SK-N-DZ (cell line): ENCODE results near the gene VAC14.

ENCODE experiments used
- DNase-seq: peaks from one replicate; pipeline ENCODE4 v3.0.0-alpha.2; 2015; ENCODE audit warnings: low spot score

The VAC14 gene

DNA sequence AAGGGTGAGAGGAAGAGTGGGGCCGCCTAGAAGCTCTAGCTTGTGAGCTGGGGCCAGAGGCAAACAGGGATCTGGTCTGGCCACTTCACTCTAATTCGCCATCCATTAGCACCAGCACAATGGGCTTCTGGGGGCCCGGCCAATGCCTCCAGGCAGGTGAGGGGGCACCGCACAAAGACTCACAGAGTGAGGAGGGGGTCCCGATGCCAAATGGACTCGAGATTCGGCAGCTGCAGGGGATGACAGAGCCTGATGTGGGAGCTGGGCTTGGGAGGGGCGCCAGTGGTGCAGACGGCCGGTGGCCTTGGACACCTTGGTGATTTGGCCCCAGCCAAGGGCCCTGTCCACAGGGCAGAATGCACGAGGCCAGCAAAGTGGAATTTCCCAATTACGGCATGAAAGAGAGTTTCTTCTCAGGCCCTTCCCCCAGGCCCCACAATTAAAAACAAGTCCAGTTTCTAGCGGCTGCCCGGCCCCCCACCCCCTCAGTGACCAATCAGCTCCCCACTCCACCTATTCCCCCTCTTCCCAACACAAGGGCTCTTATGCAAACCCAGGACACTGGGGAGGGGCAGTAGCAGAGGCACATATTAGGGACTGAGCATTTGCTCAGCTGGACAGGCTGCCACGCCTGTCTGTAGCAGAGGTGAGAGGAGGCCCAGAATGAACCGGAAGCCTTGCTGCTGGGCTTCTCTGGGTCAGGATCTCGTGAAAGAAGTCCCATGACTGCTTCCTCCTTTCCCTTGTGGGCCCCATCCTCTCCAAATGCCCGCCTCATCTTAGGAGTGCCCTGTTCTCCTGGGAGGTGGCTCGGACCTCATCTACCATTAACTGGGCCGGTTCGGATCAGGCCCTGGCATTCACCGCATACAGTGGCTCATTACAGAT is 75.7 kb downstream of the VAC14 start:
- no peak for DNase-seq

DNA sequence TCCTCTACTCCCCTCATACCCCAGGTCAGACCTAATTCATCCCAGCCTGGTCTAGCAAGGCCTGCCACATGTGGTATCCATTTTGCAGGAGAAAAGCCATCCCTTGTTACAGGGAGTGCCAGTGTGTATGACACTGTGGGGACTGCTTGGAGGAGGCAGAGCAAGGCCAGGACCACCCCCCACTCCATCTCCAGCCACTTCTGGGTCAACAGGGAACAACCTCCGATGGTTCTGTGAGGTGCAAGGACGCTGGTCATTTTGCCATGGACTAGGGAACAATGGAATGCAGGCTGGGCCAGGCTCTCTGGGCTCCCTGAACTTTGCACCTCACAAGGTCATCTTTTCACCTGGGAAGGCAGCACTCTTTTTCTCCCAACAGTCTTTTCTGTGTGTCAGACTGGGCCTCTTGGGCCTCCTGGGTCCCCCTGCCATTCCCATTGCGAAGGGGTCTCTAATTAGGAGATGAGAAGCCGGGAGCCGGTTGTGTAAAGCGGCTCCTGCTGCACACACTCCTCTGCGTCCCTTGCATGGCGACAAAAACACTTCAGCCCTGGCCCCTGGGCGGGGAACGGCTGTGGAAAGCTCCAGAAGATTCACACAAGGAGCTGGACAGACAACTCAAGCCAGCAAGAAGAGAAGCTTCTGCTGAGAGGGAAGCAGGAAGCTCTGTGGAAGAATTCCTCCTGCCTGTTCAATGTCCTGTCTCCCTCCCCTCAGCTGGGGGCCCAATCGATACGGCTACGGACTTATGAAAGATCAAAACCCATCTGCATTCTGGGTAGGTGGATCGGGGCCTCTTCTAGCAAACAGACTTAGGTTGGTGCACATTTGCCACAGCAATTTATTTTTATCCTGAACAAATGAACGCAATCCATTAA is 76.6 kb downstream of the VAC14 start:
- DNase-seq: no peak

DNA sequence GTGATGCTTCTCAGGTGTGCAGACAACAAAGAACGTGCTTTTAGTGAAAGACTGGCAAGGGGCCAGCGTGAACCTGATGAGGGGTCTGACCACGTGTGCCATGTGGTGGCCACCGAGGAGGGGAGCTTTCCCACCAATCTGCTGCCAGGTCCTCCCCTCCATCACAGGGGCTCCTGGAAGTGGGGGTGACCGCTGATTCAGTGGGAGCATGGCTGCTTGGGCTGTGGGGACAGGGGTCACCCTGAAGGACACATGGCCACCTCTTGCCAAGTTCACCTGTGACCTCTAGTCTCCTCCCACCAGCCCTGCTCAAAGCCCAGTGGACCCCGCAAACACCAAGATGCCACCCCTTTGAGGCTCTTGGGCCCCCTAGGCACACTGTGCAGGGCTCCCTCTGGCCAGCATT is 77.2 kb downstream of the VAC14 start:
- DNase-seq: no peak

DNA sequence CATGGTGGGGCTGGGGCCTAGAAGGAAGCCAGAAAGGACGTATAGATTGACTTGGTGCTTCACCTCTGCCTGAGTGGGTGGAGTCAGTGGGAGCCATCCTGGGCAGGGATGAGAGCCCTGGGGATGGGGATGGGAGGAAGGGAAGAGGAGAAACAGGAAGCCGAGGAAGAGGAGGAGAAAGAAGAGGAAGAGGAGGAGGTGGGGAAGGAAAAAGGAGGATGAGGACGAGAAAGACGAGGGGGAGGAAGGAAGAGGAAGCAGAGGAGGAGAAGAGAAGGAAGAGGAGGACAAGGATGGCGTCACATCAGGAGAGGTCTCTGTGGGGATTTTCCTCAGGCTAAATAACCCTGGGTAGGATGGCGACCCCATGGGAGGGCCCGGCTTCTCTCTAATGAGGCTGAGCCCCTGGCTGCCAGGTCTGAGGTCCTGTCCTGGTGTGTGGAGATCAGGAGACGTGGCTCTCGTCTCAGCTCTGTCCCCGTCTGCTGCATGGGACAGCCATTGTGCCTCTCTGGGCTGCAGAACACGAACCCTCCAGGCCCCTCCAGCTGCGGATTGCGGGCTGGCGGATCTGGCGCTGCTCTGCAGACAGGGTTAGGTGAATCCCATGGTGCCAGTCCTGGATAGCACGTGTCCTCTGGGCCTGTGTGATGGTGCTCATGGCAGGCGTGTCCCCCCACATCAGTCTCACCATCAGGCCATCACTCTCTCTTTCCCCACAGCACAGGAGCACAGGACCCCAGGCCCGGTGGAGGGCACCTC is 79.6 kb downstream of the VAC14 start:
- DNase-seq: no peak

DNA sequence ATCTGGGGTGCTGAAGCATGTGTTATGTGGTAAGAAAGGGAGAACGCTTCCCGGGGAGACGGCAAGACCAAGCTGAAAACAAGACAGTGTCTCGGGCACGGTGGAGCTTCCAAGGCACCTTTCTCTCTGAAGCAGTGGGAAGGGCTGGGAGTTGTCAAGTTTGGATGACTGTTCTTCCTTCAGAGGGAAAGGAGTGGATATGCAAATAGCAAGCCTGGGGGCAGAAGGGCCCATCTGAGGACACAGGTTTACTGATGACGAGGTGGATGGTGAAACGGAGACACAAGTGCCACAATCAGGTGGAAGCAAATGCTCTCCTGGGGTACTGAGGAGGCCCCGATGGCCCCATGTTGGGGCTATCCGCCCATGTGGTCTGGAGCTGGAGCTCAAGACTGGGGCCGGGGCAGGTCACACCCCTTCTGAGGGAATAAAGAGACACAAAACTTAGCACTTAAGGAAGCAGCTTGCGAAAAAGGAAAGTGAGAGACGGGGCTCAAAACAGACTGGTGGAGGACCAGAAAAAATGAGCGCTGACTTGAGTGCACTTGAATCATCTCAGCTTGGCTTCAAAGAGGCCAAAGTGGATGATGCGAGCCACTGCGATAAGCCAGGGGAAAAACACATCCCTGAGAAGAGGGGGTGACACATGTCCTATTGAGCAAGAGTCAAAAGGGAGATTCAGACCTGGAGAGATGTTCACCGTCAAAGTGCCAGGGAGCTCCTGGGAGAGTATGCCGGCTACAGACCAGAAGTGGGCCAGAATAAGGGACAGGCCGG is 80.3 kb downstream of the VAC14 start:
- DNase-seq: no peak

DNA sequence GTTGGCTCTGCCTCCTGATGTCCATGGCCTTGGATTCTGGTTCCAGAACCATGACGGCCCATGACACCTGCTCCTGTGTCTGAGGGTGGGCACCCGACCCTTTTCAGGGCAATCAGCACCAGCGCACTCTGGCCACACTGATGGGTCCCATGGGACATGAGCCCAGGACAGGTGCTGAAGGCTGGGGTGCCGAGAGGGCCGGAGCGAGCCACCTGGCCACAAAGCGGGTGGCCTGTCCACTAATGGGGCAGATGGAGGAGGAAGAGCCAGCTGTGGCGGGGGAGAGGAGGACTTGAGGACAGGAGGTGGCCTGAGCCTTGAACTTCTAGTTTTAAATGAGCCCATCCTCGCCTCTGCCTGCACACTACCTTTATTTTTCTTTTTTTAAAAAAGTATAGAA is 83.9 kb downstream of the VAC14 start:
- DNase-seq: no peak

DNA sequence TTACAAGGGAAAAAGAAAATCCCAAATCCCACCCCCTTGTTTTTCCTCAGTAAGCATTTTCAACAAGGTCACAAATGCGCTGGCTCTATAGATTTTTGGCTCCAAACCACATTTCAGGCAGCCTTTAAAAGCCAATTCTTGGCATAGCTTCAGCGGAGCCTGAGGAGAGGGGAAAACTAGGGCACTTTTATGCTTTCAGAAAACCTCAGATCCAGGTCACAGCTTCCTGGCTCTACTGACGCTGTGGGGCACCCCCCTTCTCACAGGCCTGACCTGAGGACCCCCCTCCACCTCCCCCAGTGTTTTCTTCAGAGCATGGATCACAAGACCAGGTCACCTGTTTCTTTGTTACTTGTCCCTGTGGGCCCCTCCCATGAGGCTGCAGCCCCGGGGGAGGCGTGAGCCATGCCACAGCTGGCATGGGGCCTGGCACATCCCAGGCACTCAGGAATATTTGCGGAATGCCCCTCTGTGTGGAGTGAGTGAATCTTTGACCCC is 85.0 kb downstream of the VAC14 start:
- no peak for DNase-seq

DNA sequence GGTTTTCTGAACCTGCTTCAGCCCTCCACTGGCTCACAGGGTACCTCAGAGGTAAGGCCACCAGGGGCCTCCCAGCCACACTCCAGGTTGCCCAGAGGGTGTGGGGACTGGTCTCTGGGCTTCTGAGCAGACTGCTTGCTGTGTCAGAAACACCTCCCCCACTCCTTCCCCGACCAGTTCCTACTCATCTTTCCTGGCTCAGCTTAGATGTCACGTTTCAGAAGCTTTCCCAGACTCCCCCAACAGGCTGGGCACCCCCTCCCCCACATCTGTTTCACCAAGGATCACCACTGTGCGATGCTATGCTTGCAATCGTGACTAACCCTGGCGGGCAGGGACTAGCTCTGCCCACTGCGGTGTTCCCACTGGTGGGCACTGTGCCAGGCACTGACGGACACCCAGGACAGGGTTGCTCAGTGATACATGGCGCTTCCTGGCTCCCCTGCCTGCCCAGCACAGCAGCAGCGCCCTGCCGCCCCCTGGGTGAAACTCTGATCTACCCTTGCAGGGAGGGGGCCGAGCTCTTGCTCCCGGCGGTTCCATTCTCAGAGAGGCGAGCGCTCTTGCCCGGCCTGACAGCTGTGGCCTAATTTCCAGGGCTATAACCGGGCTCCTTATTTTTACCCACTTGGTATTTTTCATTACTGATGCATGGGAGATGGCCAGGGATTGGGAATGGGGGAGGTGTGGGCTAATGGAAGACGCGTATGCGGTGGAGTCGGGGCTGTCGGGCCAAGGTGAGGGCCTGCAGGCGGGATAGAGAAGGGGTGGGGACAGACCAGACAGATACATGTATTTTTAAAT is 85.7 kb downstream of the VAC14 start:
- peak; percentile 32 for DNase-seq

DNA sequence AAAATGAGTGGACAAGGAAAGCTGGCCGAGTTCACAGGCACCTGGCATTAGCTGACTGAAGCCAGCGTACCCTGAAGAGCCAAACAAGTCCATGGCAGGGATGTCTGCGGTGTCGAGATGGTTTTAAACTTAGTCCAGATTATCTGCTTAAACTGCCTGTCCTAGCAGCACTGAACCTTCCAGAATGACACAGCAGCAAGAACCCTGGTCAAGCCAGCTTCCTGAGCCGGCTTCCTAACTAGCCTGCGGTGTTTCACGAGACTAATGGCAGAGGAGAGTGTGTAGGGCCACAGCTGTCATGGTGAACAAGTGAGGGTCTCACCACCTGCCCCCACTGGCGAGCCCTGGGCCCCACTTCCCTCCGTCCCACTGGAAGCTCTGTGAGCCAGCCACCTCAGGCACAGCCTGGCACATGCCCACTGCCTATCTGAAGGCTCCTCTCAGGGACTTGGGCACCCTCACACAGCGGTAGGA is 86.3 kb downstream of the VAC14 start:
- no peak for DNase-seq

DNA sequence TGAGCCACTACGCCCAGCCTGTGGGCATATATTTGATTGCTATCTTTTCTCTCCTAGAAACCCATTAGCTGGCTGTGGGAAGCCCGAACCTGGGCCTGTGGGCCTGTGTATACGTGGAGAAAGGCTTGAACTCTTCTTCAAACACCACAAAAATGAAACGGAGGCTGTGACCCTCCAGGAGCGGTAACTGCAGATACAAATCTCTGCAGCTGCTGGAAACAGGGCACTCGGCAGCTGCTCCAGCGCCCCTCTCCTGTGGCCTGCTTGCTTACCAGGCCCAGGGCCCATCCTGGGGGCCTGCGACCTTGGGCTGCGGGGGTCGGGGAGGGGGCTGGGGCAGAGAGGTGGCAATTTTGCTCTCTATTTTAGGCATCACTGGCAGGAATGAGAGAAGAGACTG is 87.1 kb downstream of the VAC14 start:
- DNase-seq: peak; percentile 54

DNA sequence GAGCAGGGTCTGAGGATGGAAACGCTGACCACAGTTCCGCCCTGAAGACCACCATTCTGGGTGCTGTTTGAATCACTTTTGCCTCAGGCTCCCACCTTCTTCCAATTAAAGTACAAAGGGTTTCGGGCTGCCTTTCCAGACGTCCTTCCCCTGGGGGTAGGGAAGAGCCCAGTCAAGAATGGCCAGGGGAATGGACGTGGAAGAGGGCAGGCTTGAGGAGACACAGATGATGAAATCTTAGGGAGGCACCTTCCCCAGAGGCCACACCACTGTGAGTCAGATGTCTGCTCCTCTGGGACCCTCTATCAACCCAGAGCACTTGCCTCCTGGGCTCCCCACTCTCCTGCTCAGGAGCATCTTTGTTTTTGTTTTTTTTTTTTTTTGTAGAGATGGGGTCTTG is 87.6 kb downstream of the VAC14 start:
- DNase-seq: no peak

DNA sequence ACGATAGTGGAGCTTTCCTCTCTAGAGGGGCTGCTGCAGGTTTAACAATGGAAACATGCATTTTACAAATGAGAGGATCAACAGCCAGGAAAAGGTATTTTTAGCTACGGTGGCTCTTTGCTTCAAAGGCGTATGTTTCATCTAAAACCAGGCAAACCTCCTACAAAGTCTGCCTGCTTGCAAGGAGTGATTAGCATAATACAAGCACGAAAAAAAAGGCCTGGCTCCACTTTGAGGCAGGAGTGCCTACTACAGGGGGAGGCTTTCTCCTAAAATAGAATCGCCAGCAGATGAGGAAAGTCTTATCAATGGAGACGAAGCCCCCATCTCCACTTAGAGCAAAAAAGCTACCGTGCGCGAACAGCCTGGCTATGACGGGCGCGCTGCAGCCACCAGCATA is 88.0 kb downstream of the VAC14 start:
- no peak for DNase-seq

DNA sequence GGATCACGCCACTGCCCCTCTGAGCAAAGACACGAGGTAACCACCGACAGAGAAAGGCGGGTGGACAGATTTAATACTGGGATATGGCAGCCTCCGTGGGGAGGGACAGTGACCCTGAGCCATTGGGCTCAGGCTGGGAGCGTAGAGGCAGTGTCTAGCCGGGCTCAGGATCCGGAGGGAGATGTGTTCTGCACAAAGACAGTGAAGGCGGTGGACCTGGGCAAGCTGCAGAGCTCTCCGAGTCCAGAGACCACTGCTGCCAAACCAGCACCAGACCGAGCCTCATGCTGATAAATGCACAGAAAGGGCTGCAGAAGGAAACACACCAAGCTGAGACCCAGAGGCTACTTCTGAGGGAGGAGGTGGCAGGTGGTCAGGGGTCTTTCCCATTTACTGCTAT is 88.6 kb downstream of the VAC14 start:
- DNase-seq: no peak

DNA sequence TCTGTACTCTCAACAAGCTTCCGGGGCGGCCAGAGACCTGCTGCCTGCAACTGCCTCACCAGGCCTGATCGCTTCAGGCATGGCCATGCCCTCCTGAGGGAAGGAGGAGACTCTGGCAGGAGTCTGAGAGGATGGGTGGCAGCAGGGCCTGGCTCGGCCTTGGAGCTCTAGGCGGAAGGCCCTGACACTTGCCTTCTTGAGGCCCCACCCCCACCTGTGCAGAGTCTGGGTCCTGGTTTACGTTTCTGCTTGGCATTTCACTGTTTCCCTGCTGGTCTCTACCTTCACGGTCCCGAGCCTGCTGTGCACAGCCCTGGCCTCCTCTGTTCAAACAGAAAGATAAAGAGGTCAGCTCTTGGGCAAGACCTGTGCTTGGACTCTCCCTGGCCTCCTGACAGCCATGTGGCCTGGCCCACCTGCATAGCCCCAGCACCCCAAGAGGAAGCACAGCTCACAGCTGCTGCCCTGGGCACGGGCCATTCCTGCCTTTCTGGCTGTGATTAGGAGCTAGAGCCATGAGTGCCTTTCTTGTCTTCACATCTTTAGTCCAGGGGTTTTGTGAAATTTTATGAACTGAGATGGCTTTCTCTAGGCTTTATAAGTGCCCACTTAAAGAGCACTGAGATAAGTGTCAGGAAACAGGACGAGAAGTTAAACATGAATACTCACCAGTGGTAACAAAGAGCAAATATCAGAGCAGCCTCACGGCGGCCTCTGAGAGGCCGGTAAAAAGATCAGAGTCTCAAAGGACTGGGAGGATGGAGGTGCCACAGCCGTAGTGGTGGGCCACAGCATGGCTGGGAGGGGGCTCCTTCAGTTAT is 89.5 kb downstream of the VAC14 start:
- DNase-seq: no peak

DNA sequence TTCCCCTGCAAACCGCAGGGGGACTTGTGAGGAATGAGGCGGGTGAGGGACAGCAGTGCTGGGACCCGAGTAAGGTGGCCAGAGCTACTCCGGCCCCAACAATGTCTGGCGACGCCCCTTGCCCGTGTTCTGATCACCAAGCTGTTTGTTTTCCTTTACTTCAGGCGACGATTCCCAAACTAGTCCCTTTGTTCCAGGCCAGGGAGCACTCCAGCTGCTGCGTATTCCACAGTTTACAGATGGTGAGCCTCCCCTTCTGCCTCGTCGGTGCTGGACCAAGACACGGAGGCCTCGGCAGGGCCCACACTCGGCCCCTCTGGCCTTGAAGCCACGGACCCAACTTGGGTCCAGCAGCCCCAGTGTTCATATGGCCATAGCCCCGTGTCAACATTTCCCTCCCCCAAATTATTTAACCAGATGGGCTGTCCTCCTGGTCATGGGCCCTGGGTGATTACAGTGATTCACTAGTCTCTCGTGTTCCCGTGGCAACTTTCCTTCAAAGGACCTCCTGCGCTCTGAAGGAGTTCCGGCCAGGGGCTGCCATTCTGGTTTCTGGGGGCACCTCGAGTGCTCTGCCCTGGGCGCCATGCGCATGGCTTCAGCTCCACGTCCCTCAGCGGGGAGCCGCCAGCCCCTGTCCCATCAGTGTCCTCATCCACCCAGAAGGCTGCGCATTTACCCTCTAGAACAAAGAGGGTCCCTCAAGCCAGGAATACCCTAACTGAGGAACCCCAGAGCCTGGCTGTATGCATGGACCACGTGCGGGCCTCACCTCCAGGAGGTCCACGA is 90.3 kb downstream of the VAC14 start:
- no peak for DNase-seq

DNA sequence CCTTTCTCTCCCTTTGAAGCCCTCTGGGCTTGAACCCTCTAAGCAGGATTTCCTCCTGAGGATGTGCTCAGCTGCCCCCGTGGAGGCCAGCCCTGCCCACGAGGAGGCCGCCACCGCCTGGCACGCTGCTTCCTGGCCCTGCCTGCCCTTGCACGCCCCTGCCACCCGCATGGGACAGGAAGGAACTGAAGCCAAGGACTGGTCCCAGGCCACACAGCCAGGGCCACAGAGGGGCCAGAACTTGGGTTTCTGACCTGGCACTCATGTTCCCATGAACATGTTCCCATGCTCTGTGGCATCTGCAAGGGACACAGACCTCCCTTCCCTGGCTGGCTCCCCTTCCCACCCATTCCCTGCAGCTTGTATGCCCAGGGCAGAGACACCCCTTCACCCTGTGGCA is 91.0 kb downstream of the VAC14 start:
- no peak for DNase-seq

DNA sequence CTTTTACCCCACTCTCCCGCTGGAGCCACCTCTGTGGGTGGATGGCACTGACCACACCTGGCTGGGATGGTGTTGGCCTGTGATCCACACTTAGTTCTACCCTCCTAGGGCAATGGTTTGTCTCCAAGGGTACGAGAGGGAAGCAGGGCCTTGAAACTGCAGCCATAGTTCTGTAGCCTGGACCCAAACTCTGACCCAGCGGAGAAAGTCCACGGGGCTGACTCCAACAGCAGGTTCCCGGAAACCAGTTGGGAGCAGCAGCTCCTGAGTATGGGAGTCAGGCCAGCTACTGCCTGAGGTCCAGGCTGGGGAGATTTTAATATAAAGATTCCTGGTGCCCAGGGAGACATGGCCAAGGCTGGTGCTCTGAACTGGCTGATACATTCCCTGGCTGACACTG is 91.5 kb downstream of the VAC14 start:
- DNase-seq: no peak
